ENCODE measurements around the gene MICAL3.

The MICAL3 gene

GRCh38 chr22:17783773-17784480, 240.4 kb downstream of the MICAL3 start:
- DNase-seq (ENCODE audit: low read depth in 4 of 4, low spot score in 1 of 4) = no peak

GRCh38 chr22:17783312-17783711, 241.0 kb downstream of the MICAL3 start:
- DNase-seq (ENCODE audit: low read depth in 4 of 4, low spot score in 1 of 4) = no peak

- no peak for DNase-seq (ENCODE audit: low read depth in 4 of 4, low spot score in 1 of 4)
Measured at GRCh38 chr22:17782621-17783020, 241.7 kb downstream of the MICAL3 start.

- DNase-seq (ENCODE audit: low read depth in 4 of 4, low spot score in 1 of 4) = no peak
Measured at GRCh38 chr22:17782158-17782557, 242.2 kb downstream of the MICAL3 start.

DNA sequence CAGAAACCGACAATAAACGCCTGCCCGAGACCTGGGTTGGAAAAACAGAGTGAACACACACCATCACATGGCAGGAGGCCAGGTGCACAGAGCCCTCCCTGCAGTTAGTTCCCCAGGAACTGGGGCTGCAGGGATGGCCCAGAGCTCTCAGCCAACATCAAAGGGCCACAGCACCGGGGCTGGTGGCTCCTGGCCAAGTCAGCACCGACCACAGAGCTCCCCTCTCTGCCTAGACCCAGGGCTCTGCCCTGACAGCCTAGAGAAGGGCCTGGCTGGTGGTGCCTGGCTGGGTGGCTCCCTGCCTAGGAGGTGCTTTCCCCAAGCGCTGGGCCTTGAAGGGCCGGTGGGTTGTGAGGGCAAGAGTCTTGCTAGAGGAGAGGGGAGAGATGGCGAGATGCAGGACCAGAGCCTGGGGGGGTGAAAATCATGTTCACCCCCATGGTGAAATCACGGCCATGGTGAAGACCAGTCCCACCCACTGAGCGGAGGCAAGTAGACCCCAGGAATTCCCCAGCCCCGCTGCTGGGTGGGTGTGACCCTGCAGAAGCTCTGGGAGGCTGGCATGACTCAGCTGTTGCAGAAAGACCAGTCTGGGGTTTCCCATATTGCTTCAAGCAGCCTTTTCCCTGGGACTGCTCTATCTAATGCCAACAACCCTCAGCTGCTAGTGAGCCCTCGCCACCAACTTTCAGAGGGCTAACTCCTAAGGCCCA, 242.9 kb downstream of the MICAL3 start:
- DNase-seq (ENCODE audit: low read depth in 4 of 4, low spot score in 1 of 4) = peak in 2 of 4 experiments; percentile 39 to 47

GRCh38 chr22:17780741-17781318, 243.5 kb downstream of the MICAL3 start:
- DNase-seq (ENCODE audit: low read depth in 4 of 4, low spot score in 1 of 4) = no peak

GRCh38 chr22:17780116-17780740, 244.1 kb downstream of the MICAL3 start:
- no peak for DNase-seq (ENCODE audit: low read depth in 4 of 4, low spot score in 1 of 4)

DNA sequence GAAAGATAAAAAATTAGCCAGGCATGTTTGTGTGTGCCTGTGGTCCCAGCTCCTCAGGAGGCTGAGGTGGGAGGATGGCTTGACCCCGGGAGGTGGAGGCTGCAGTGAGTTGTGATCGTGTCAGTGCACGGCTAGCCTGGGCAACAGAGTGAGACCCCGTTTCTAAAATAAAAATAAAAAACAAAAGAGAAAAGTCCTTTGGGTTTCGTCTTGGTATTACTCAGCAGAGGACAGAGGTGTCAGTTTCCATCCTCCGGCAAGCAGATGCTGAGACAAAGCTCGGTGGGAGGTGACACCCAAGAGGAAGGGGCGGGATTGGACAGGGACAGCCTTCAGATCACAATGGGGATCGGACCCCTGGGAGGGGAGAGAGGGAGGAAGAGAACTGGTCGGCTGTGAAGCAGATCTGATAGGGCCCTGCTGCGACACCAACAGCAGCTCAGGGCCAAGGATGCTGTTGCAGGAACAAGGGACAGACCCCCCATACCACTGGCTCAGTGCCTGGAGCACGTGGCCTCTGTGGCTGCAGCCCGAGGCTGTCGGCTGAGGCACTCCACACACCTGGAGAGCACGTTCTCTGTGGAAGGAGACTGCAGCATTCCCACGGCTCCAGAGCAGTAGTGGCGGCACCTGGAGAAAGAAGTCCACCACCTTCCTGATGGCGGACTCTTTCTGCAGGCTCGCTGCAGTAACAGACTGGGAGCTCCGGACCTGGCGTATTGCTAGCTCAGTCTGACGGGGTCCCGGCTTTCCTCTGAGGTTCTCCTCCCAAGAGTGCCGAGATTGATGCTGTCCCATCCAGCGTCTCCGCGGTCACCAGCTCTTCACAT, 244.9 kb downstream of the MICAL3 start:
- no peak for DNase-seq (ENCODE audit: low read depth in 4 of 4, low spot score in 1 of 4)

DNA sequence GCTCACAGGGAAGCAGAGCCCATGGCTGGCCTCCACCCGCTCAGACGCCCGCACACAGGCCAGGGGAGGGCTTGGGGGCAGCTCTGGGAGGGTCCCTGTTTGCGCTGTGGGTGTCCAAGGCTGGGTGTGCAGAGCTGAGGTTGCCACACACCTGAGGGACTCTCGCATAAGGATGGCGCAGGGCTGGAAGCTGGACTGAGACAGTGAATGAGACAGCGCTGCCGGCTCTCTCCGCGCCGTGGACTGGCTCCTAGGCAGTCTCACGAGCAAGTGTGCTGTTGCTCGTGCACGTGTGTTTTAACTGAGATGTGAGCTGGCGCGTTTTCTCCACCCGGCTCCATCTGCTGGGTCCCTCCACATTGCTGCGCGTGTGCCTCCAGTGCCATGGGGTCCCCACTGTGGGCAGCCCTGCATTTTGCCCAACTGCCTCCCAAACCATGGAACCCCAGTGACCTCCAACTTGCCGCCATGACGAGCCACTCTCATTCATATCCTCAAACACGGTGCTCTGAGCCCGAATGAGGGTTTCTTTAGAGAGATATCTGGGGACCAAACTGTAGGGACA, 245.9 kb downstream of the MICAL3 start:
- no peak for DNase-seq (ENCODE audit: low read depth in 4 of 4, low spot score in 1 of 4)

GRCh38 chr22:17777717-17778044, 246.7 kb downstream of the MICAL3 start:
- DNase-seq (ENCODE audit: low read depth in 4 of 4, low spot score in 1 of 4) = no peak

DNA sequence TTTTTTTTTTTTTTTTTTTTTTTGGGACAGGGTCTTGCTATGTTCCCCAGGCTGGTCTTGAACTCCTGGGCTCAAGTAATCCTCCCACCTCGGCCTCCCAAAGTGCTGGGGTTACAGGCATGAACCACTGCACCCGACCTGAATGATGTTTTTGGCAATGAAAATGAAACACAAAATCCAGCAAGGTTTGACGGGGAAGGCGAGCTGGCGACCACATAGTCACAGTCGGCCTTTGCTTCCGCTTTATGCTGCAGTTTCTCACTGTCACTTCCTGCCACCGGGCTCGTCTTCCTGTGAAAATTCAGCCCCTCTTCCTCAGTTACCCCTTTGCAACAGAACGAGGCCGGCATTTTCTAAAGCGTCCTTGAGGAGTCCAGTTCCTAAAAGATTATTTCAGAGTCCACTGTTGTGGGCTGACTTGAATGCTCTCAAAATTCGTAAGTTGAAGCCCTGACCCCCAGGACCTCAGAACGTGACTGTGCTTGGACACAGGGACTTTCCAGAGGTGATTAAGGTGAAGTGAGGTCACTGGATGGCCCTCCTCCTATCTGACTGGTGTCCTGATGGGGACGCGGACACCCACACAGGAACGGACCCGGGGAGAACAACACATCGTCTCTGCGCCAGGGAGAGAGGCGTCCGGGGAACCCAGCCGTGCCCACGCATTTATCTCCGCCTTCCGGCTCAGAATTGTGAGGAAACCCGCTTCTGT, 247.2 kb downstream of the MICAL3 start:
- DNase-seq (ENCODE audit: low read depth in 4 of 4, low spot score in 1 of 4) = peak in 2 of 4 experiments; percentile 27 to 44

GRCh38 chr22:17775781-17776465, 248.4 kb downstream of the MICAL3 start:
- DNase-seq (ENCODE audit: low read depth in 4 of 4, low spot score in 1 of 4) = no peak

GRCh38 chr22:17774926-17775685, 249.3 kb downstream of the MICAL3 start:
- no peak for DNase-seq (ENCODE audit: low read depth in 4 of 4, low spot score in 1 of 4)

DNA sequence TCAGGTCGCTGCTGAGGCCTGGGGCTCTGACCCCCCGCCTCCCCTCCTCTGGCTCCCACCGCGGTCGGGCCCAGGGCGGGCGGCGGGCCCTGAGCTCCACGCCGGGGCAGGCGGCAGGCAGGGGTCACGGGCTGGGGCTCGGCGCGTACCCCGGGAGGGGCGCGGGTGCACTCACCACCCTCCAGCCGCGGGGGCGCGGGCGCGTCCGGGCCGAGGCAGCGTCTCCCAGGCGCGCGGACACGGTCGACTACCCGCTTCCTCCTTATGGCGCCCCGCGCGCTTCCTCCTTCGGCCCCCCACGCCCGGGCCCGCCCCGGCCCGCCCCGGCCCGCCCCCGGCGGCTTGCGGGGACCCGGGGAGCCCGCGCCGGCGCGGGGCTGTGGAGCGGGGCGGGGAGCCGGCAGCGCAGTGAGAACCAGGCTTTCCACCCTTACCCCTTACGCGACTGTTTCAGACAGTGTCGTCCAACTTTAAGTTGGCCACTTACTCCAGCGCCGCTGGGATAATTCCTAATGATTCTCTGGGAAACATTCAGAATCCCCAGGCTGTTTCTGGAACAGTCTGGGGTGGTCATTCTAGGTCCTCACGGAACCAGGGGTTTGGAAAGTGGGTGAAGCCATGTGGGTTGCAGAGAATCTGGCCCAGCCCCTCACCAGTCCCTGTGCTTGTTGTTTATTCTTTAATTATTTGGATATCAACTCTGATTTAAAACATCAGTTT, 250.0 kb downstream of the MICAL3 start, which contains the start of gene BID:
Gene BID, minus strand, starts transcription at position 264 of the 720 bp plus-strand sequence. CDS start 24,353 bp downstream, outside the sequence.
- DNase-seq (ENCODE audit: low read depth in 4 of 4, low spot score in 1 of 4) = no peak

- peak in 1 of 4 experiments; percentile 55 for DNase-seq (ENCODE audit: low read depth in 4 of 4, low spot score in 1 of 4)
Measured at GRCh38 chr22:17773606-17774205, 250.7 kb downstream of the MICAL3 start.

GRCh38 chr22:17772958-17773605, 251.3 kb downstream of the MICAL3 start:
- DNase-seq (ENCODE audit: low read depth in 4 of 4, low spot score in 1 of 4) = no peak
